ENCODE measurements around the gene IFIT1.

IFIT1 gene

GRCh38 chr10:89363729-89364442 is 28.5 kb upstream of the IFIT1 start:
- TF ChIP-seq CTCF (IDR thresholded peaks at IDR 0.05; ENCODE audit: low read depth, low read length, poor library complexity, severe bottlenecking): no peak
- TF ChIP-seq EZH2phosphoT487 (IDR thresholded peaks at IDR 0.05; ENCODE audit: borderline replicate concordance, low read length): no peak
- Histone ChIP-seq H3F3A (ENCODE audit: control insufficient read depth, insufficient read depth) (no peaks in the 10 kb centered on the region), H3K79me2 (ENCODE audit: control insufficient read depth, low read length) (no peaks in the 10 kb centered on the region), H3K4me2 (ENCODE audit: low read length) (no peak overlapping the region), H3K27me3 (ENCODE audit: control insufficient read depth, low read length) (no peaks in the 10 kb centered on the region), H3K9me2 (replicated peaks; ENCODE audit: control insufficient read depth, low read length) (no peaks in the 10 kb centered on the region), H3K4me1 (ENCODE audit: control insufficient read depth, low read length) (no peaks in the 10 kb centered on the region), H3K4me3 (ENCODE audit: low read length) (no peak overlapping the region), H3K36me3 (ENCODE audit: control insufficient read depth, low read length) (no peaks in the 10 kb centered on the region), H3K9me3 (ENCODE audit: control insufficient read depth, insufficient read depth, low read length) (no peaks in the 10 kb centered on the region), H3K27ac (ENCODE audit: low read depth, low read length) (no peak overlapping the region), H4K20me1 (ENCODE audit: control insufficient read depth, insufficient read depth, low read depth, low read length) (no peaks in the 10 kb centered on the region)

GRCh38 chr10:89364531-89364930 is 27.9 kb upstream of the IFIT1 start:
- no peak overlapping the region for H3K4me3 ChIP-seq (ENCODE audit: low read length)
- H3K9me2 ChIP-seq (replicated peaks; ENCODE audit: control insufficient read depth, low read length): no peaks in the 10 kb centered on the region
- H3K79me2 ChIP-seq (ENCODE audit: control insufficient read depth, low read length): no peaks in the 10 kb centered on the region
- H3K27ac ChIP-seq (ENCODE audit: low read depth, low read length): no peak overlapping the region
- no peaks in the 10 kb centered on the region for H3K36me3 ChIP-seq (ENCODE audit: control insufficient read depth, low read length)
- H3F3A ChIP-seq (ENCODE audit: control insufficient read depth, insufficient read depth): no peaks in the 10 kb centered on the region
- no peak for TF ChIP-seq EZH2phosphoT487 (IDR thresholded peaks at IDR 0.05; ENCODE audit: borderline replicate concordance, low read length)
- no peak for TF ChIP-seq CTCF (IDR thresholded peaks at IDR 0.05; ENCODE audit: low read depth, low read length, poor library complexity, severe bottlenecking)
- H4K20me1 ChIP-seq (ENCODE audit: control insufficient read depth, insufficient read depth, low read depth, low read length): no peaks in the 10 kb centered on the region
- H3K4me1 ChIP-seq (ENCODE audit: control insufficient read depth, low read length): no peaks in the 10 kb centered on the region
- no peaks in the 10 kb centered on the region for H3K9me3 ChIP-seq (ENCODE audit: control insufficient read depth, insufficient read depth, low read length)
- H3K4me2 ChIP-seq (ENCODE audit: low read length): no peak overlapping the region
- no peaks in the 10 kb centered on the region for H3K27me3 ChIP-seq (ENCODE audit: control insufficient read depth, low read length)

GRCh38 chr10:89367529-89367928 is 24.9 kb upstream of the IFIT1 start:
- Histone ChIP-seq H3K4me1 (ENCODE audit: control insufficient read depth, low read length) (no peaks in the 10 kb centered on the region), H3K79me2 (ENCODE audit: control insufficient read depth, low read length) (no peaks in the 10 kb centered on the region), H3F3A (ENCODE audit: control insufficient read depth, insufficient read depth) (no peaks in the 10 kb centered on the region), H3K36me3 (ENCODE audit: control insufficient read depth, low read length) (no peaks in the 10 kb centered on the region), H3K9me2 (replicated peaks; ENCODE audit: control insufficient read depth, low read length) (no peaks in the 10 kb centered on the region), H3K4me3 (ENCODE audit: low read length) (no peak overlapping the region), H3K4me2 (ENCODE audit: low read length) (no peak overlapping the region), H3K27ac (ENCODE audit: low read depth, low read length) (no peak overlapping the region), H3K9me3 (ENCODE audit: control insufficient read depth, insufficient read depth, low read length) (no peaks in the 10 kb centered on the region), H4K20me1 (ENCODE audit: control insufficient read depth, insufficient read depth, low read depth, low read length) (no peaks in the 10 kb centered on the region), H3K27me3 (ENCODE audit: control insufficient read depth, low read length) (no peaks in the 10 kb centered on the region)
- TF ChIP-seq EZH2phosphoT487 (IDR thresholded peaks at IDR 0.05; ENCODE audit: borderline replicate concordance, low read length) (no peak), CTCF (IDR thresholded peaks at IDR 0.05; ENCODE audit: low read depth, low read length, poor library complexity, severe bottlenecking) (no peak)

Data from DOHH2 (cell line).